D721Med (cell line): ENCODE results near the gene RTN4R.
"Not testable (repeated sequence)": the region's sequence is repeated elsewhere in the genome, so short reads cannot be mapped to it uniquely, and the experiment has no call there.

Experiments used
- DNase-seq: peaks from one replicate; pipeline ENCODE4 v3.0.0; 2011; ENCODE audit warnings: low spot score; ENCODE audit not compliant: insufficient read length
- FAIRE-seq: peaks from 2 replicates; lab custom pipeline; 2011; peaks lifted over from hg19 to GRCh38; lab: Jason Lieb, UNC
- TF ChIP-seq, protein P1 (sequence below): IDR thresholded peaks from 2 replicates; pipeline ENCODE4 v1.5.1; 2012; ENCODE audit warnings: mild to moderate bottlenecking, control low read depth; ENCODE audit not compliant: insufficient read depth; ENCODE audit errors: missing control alignments

RTN4R gene

DNA sequence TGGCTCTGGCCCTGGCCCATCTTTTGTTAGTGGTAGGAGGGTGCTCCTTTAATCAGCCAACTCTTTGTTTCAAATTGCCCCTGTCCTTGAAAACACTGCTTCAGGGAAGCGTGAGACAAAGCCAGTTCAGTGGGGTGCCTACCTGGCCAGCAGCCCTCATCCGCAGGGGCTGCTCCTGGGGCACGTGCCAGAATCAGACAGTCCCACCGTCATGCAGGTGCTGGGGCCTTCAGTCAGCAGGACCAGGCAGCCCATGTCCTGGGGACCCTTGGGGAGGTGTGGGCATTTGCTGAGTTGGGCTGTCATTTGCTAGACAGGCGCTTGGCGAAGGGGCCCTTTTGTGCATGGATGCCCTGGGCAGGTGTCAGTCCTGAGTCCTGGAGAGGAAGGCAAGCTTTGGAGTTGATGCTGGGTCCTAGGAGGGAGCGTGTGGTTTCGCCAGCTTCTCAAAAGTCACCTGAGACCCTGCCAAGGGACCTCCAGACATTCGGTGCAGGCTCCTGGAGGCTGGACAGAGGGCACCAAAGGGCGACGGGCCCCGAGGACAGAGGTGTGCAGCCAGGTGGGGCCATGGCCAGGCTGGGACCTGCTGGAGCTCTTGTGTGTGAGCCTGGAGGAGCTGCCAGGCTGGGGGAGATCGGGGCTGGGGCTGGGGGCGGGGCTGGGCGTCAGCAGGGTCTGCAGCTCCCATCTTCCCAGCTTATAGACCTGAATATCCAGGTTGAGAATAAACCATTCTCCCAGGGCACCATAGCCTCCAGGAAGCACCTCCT lies 15.0 kb upstream of the RTN4R start:
- FAIRE-seq (no peak), DNase-seq (no peak)
- TF ChIP-seq, protein P1, sequence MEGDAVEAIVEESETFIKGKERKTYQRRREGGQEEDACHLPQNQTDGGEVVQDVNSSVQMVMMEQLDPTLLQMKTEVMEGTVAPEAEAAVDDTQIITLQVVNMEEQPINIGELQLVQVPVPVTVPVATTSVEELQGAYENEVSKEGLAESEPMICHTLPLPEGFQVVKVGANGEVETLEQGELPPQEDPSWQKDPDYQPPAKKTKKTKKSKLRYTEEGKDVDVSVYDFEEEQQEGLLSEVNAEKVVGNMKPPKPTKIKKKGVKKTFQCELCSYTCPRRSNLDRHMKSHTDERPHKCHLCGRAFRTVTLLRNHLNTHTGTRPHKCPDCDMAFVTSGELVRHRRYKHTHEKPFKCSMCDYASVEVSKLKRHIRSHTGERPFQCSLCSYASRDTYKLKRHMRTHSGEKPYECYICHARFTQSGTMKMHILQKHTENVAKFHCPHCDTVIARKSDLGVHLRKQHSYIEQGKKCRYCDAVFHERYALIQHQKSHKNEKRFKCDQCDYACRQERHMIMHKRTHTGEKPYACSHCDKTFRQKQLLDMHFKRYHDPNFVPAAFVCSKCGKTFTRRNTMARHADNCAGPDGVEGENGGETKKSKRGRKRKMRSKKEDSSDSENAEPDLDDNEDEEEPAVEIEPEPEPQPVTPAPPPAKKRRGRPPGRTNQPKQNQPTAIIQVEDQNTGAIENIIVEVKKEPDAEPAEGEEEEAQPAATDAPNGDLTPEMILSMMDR, result no peak

DNA sequence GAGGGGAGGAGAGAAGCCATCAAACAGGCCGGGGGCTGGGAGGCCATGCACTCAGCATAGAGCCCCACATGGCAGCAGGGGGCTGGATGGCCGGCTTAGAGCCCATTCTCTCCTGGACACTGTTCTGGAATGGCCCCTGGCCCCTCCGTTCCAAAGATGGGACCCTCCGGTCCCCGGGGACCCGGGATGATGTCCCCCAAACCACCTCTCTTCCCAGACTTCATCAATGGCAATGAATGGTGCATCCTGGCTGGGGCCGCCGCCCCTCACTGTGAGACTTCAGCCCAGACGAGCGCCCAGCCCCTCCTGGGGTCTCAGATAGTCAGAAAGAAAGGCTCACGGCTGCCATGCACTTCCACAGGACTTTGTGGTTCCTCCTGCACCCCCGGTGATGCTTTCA lies 13.8 kb upstream of the RTN4R start:
- TF ChIP-seq, protein P1, result no peak
- DNase-seq, result no peak
- FAIRE-seq, result no peak

DNA sequence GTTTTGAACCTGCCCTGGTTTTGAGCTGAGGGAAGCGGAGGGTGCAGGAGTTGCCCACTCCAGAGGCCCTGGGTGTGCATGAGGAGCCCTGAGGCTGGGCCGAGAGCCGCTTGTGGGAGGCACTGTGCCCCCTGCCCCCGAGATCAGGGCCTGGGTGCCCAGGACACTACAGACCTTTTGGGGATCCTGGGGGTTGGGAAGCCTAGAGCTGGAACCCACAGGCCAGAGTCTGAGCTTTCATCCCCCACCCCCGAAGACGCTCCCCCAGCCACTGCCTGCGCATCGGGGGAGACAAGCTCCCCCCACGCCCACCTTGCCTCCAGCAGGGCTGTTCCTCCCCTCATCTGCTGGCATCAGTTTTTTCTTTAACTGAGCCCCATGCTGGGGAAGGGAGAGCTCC lies 13.4 kb upstream of the RTN4R start:
- FAIRE-seq, DNase-seq: not testable (repeated sequence)

DNA sequence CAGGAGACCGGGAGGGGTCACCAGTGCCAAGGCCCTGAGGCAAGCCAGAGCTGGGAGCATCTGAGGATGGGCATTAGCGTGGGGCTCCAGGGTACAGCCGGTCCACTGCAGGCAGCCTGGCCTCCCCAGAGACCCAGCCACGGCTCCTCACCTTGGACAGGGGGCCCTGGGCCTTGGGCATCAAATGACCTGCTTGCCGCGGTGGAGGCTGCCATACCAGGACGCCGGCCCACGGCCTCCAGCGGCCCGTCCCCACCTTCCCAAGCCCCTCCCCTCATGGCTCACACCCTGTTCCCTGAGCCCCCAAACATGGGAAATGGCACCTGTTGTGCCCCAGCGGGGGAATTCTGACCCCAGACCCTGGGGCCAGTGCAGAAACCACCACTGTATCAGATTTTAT lies 12.7 kb upstream of the RTN4R start:
- DNase-seq (no peak), FAIRE-seq (no peak)
- TF ChIP-seq, protein P1, result no peak

DNA sequence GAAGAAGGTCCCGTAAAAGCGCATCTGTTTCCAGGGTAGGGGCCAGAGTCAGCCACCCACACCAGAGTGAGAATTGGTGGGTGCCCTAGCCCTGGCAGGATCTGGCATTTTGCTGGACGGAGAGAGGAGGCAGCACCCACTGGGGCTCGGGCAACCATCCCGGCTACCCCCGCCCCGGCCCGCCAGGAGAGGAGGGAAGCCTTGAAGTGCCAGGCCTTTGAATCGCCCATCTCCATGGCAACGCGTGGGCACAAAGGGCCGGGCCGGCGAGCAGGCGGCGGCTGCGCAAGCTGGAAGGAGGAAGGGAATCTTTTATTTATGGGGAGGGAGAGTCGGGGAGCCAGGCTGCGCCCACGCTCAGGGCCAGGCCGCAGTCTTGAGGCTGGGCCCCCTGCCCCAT lies 12.0 kb upstream of the RTN4R start:
- FAIRE-seq, DNase-seq: not testable (repeated sequence)

DNA sequence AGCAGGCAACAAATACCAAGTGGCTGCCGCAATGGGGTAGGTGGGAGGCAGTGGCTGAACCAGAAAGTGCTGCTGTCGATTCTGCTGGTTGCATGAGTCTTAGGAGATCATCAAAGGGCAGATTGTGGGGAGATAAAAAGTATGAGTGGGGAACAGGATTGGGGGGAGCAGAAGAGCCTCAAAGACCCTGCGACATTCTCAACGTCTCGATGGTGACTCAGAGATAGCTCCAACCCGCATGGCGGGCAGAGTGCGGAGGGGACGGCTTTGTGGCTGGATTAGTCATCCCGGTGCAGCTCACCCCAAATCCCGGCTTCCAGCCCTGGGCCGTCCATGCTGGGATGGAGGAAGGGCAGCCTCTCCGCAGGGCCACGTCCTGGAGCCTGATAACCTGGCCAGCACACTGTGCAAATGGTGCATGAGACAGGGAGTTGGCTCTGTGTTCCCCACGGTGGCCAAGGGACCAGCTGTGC lies 11.6 kb upstream of the RTN4R start:
- no peak for FAIRE-seq
- no peak for DNase-seq
- TF ChIP-seq, protein P1, result no peak

DNA sequence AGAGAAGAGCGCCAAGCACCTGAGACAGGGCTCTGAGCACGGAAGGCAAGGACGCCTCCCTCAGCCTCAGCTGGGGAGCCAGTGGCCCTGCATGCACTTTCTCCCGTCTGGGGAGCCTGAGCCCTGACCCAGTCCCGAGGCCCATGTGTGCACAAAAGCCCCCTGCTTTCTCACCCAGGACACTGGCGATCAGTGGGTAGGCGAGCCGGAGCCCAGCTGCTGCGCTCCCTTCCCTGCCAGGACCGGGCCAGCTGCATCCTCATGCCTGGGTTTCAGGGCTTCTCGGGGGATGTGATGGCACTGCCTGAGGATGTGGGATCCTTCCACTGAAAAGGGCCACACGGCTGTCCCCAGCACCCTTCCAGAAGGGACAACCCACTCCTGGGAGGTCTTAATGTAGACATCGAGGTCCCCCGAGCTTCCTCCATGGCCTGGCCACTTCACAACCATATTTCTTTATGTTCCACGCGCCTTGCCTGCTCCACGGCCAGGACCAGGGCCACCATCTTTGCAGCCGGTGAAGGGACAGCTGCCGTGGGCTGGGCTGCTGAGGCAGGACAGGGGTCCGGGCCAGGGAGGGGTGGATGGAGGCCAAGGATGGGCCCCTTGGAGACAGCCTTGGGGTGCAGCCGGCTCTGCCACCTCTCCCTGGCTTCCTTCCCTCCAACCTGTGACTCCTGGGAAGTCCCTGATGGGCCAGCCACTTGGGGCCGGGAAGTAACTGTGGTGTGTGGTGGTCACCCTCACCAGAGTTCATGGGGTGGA lies 10.8 kb upstream of the RTN4R start:
- DNase-seq, FAIRE-seq: not testable (repeated sequence)

DNA sequence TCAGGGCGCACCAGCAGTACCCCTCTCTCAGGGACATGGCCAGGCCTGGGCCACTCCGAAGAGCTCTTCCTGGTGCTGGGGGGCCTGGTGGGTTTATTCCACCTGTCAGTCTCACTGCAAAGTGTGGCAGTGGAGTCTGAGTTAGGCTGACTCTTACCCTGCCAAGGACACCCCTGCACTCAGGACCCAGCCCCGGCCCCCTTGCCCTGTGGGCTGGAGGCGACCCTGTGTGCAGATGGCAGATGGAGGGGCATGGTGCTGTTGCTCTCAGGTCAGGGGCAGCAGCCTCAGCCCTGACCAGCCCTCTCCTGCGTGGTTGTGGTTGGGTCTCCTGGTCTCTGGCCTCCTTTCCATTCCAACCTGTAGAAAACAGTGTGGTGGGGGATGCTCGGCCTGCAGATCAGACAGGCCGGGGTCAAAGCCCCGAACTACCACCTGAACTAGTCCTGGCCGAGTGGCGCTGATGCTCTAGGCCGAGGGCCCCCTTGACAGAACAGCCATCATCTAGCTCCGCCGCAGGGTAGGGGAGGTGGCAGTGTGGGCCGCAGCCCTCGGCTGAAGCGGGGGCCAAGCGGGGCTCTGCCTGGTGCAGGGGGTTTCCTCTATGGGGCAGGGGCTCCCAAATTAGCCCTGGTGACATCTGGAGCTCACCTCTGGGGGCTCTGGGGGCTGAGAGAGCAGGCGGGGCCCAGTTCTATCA lies 10.0 kb upstream of the RTN4R start:
- DNase-seq, FAIRE-seq: not testable (repeated sequence)

DNA sequence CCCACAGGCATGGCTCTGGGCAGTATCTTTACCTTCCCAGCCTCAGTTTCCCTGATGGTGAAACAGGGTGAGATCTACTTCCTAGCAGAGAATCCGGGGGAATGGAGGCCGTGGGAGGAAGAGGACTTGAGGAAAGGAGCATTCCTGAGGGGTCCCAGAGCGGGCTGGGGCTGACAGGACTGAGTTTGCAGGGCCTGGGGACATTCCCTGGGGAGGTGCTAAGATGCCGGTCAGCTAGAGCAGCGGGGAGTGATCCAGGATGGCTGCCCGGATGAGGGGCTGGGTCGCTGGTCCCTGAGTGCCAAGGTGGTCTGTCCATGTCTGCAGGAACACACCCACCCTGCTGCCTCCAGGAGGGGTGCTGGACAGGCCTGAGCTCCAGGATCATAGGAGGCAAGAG lies 8.3 kb upstream of the RTN4R start:
- FAIRE-seq (no peak), DNase-seq (no peak)
- TF ChIP-seq, protein P1, result no peak
